HG02759 (cell line): ENCODE results near the gene TSPEAR.

Experiments used
- ATAC-seq: cut with Tn5 transposase; IDR thresholded peaks from one replicate; pipeline ENCODE4 v1.9.1; 2021; ENCODE audit warnings: mild to moderate bottlenecking, moderate library complexity; ENCODE audit not compliant: unreplicated experiment

TSPEAR gene

DNA sequence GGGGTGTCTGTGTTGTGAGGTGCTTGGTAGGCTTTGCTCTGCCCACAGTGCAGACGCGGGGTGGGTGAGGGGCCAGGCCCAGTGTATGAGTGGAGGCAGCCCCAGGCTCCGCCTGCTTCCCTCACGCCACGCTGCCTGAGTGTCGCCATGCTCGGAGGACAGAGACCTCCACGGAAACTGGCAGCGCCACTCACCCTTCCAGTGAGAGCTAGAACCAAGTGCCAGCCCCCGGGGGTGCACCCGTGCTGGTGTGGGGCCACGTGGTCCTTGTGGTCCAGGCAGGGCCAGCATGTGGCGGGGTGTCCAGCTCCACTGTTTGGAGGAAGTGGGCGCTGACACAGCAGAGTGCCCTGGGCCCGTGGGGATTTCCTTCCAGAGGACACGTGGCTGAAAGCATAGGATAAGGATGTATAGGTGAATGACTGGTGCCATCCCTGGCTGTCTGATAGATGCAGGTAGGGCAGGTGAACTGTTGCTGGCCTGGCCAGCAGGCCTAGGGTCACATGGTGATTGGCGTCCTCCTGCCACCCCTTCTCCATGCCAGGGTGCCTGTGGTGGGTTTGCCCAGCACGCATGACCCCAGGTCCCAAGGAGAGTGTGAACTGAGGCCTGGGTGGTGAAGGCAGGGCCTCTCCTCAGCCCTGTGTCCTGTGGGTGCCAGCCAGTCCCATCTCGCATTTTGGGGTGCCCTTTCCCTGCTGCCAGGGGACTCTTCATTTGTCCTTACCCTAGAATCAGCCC is 252.2 kb downstream of the TSPEAR start:
- no peak for ATAC-seq

DNA sequence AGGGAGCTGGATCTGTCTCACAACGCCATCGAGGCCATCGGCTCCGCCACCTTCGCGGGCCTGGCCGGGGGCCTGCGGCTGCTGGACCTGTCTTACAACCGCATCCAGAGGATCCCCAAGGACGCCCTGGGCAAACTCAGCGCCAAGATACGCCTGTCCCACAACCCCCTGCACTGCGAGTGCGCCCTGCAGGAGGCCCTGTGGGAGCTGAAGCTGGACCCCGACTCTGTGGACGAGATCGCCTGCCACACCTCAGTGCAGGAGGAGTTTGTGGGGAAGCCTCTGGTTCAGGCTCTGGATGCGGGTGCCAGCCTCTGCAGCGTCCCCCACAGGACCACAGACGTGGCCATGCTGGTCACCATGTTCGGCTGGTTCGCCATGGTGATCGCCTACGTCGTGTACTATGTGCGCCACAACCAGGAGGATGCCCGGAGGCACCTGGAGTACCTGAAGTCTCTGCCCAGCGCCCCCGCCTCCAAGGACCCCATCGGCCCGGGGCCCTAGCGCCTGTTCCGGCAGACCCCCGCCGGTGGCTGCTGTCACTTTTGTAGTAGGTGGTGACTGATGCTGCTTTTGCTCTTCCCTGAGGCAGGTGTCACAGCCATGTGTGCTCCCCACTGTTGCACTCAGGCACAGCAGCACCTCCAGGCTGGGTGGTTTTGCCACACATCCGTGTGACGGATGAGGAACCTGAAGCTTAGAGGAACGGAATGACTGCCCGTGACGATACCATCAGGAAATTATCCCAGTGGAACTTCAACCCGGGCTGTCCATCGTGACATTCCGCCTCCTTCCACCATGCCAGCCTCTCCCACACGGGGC is 254.2 kb downstream of the TSPEAR start:
- no peak for ATAC-seq

DNA sequence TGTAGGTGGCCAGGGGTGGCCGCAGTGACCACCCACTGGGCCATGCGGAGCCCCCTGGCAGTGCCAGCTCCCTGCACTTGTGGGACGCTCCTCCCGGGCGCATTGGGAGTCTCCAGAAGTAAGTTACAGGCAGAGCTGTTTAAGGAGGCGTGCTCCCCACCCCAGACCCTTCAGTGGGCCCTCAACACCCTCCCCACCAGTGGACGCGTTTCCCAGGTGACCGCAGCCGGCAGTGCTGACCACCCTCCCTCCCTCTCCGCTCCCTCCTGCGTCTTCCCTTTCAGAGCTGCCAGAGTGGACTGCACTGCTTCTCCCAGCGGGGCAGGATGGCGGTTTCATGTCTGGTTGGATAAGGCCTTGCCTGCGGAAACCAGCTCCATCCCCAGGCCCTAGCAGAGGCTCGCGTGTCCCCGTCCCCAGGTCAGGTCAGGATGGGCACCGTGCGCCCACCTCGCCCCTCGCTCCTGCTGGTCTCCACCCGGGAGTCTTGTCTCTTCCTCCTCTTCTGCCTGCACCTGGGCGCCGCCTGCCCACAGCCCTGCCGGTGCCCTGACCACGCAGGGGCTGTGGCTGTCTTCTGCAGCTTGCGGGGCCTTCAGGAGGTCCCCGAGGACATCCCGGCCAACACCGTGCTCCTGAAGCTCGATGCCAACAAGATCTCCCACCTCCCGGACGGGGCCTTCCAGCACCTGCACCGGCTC is 255.0 kb downstream of the TSPEAR start:
- no peak for ATAC-seq

GRCh38 chr21:44455524-44456213 is 255.7 kb downstream of the TSPEAR start:
- ATAC-seq = no peak

GRCh38 chr21:44454747-44455523 is 256.4 kb downstream of the TSPEAR start, which contains the start of gene LRRC3:
Gene LRRC3 (plus strand): TSS chr21:44455510. CDS start chr21:44456645, 1,135 bp downstream.
- ATAC-seq = no peak

- no peak for ATAC-seq
These were observed 257.3 kb downstream of the TSPEAR start for GRCh38 chr21:44454058-44454457.

- no peak for ATAC-seq
These were observed 258.3 kb downstream of the TSPEAR start for GRCh38 chr21:44453120-44453519.

- ATAC-seq = no peak
These were observed 260.4 kb downstream of the TSPEAR start for GRCh38 chr21:44450999-44451398.

GRCh38 chr21:44450402-44450801 is 261.0 kb downstream of the TSPEAR start:
- no peak for ATAC-seq

- ATAC-seq = no peak
These were observed 261.7 kb downstream of the TSPEAR start for GRCh38 chr21:44449473-44450363.

DNA sequence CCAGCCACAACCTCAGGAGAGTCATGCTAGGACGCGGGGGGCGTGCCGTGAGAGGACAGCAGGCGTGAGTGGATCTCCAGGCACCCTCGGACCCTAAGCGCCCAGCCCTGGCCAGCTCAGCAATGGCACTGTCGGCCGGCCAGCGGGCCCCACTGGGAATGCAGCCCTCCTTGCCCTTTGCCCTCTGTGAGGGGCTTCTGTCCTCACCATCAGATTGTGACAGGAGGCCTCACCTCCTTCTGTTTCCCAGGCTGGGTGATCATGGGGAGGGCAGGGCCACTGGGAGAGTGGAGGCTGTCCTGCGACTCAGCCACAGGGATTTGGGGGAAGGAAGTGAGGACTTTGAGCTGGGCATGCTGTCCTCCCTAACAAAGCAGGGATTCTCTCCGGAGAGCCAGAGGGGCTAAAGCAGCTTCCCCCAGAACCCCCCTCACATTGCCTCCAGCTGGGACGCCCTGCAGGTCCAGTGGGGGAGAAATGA is 262.7 kb downstream of the TSPEAR start:
- ATAC-seq = no peak
